Neural progenitor cell (in vitro differentiated cells): ENCODE data around the gene UBQLN2.

ENCODE experiments used
- CTCF ChIP-seq: fragments of 200-600 bp; sonication (generic); IDR thresholded peaks from 2 replicates; pipeline ENCODE4 v1.5.1; 2017; ENCODE audit warnings: antibody characterized with exemption, mild to moderate bottlenecking
- EZH2phosphoT487 ChIP-seq: fragments of 200-600 bp; sonication (generic); IDR thresholded peaks from 2 replicates; pipeline ENCODE4 v1.6.1; 2017; ENCODE audit warnings: antibody characterized with exemption

GRCh38 chrX:56600141-56600540, 36.7 kb downstream of the UBQLN2 start:
- TF ChIP-seq EZH2phosphoT487 (no peak), CTCF (no peak)
